ENCODE results near the gene ZNF407. TPM values are rescaled to one million over a fixed set of nuclear protein-coding genes. Genes with fewer than 3 reads are reported as not detected.

The ZNF407 gene
- total and polyA plus RNA-seq, 10 donors: 2.0 to 41.0 (median 26.3) TPM

GRCh38 chr18:74773171-74773624 is 175.5 kb downstream of the ZNF407 start:
- intact Hi-C loops (cut with DNase I; ENCODE audit: low total_unique reads): no loop called here
- 70 to 81% (median 77%) methylated on average over 3 of the region's 3 CpGs for WGBS, 5 donors
- peaks cover 0 to 18% (median 0%) of the 10 kb centered on the region in 6 donors for H3K36me3 ChIP-seq
- DNase-seq: no peak
- H3K9me3 ChIP-seq: no peaks in the 10 kb centered on the region
- peaks cover 0 to 5% (median 0%) of the 10 kb centered on the region in 6 donors for H3K4me1 ChIP-seq
- no peaks in the 10 kb centered on the region for H3K27me3 ChIP-seq (replicated peaks in 1 of 7)
- no peak overlapping the region for H3K27ac ChIP-seq
- no peak for TF ChIP-seq POLR2AphosphoS5 (IDR thresholded peaks at IDR 0.05)
- TF ChIP-seq POLR2A (IDR thresholded peaks at IDR 0.05): no peak
- no peak for TF ChIP-seq CTCF (IDR thresholded peaks at IDR 0.05 in 8 of 11, conservative IDR thresholded peaks at IDR 0.05 in 3 of 11)
- H3K4me3 ChIP-seq: no peak overlapping the region

- 95 to 99% (median 96%) methylated on average over 5 of the region's 5 CpGs for WGBS, 5 donors
- Histone ChIP-seq H3K27ac (no peak overlapping the region), H3K36me3 (peaks cover 0 to 21% (median 0%) of the 10 kb centered on the region in 6 donors), H3K4me1 (peaks cover 0 to 7% (median 0%) of the 10 kb centered on the region in 6 donors), H3K9me3 (no peaks in the 10 kb centered on the region), H3K4me3 (no peak overlapping the region), H3K27me3 (replicated peaks in 1 of 7) (no peaks in the 10 kb centered on the region)
- no peak for TF ChIP-seq POLR2A (IDR thresholded peaks at IDR 0.05)
- TF ChIP-seq CTCF (IDR thresholded peaks at IDR 0.05 in 8 of 11, conservative IDR thresholded peaks at IDR 0.05 in 3 of 11): no peak
- no peak for TF ChIP-seq POLR2AphosphoS5 (IDR thresholded peaks at IDR 0.05)
- intact Hi-C loops (cut with DNase I; ENCODE audit: low total_unique reads): no loop called here
- no peak for DNase-seq
These were observed 176.8 kb downstream of the ZNF407 start for GRCh38 chr18:74774486-74774885.

GRCh38 chr18:74775239-74775638 is 177.6 kb downstream of the ZNF407 start:
- H3K36me3 ChIP-seq: peaks cover 0 to 21% (median 0%) of the 10 kb centered on the region in 6 donors
- intact Hi-C loops (cut with DNase I; ENCODE audit: low total_unique reads): no loop called here
- peaks cover 0 to 7% (median 0%) of the 10 kb centered on the region in 6 donors for H3K4me1 ChIP-seq
- DNase-seq: no peak
- H3K9me3 ChIP-seq: no peaks in the 10 kb centered on the region
- no peak for TF ChIP-seq CTCF (IDR thresholded peaks at IDR 0.05 in 8 of 11, conservative IDR thresholded peaks at IDR 0.05 in 3 of 11)
- no peak for TF ChIP-seq POLR2AphosphoS5 (IDR thresholded peaks at IDR 0.05)
- 93 to 96% (median 95%) methylated on average over 3 of the region's 3 CpGs for WGBS, 5 donors
- no peaks in the 10 kb centered on the region for H3K27me3 ChIP-seq (replicated peaks in 1 of 7)
- H3K4me3 ChIP-seq: no peak overlapping the region
- H3K27ac ChIP-seq: no peak overlapping the region

GRCh38 chr18:74778191-74778847 is 180.6 kb downstream of the ZNF407 start:
- WGBS, 5 donors: 68 to 88% (median 72%) methylated on average over 6 of the region's 6 CpGs

More at GRCh38 chr18:74778191-74778847, 180.6 kb downstream of the ZNF407 start:
- Histone ChIP-seq H3K4me3 (no peak overlapping the region), H3K4me1 (peaks cover 0 to 7% (median 0%) of the 10 kb centered on the region in 6 donors), H3K9me3 (no peaks in the 10 kb centered on the region), H3K27me3 (replicated peaks in 1 of 7) (no peaks in the 10 kb centered on the region), H3K27ac (no peak overlapping the region), H3K36me3 (peaks cover 0 to 42% (median 0%) of the 10 kb centered on the region in 6 donors)
- DNase-seq: no peak
- no peak for TF ChIP-seq CTCF (IDR thresholded peaks at IDR 0.05 in 8 of 11, conservative IDR thresholded peaks at IDR 0.05 in 3 of 11)
- no peak for TF ChIP-seq POLR2AphosphoS5 (IDR thresholded peaks at IDR 0.05)
- no peak for TF ChIP-seq POLR2A (IDR thresholded peaks at IDR 0.05)
- intact Hi-C loops (cut with DNase I; ENCODE audit: low total_unique reads): no loop called here
